IMR-90 (cell line): ENCODE results near the gene MYCBPAP. TPM values are rescaled to one million over a fixed set of nuclear protein-coding genes. Genes with fewer than 3 reads are reported as not detected.

Experiments
- ATAC-seq: fragments of 200-7000 bp; cut with Tn5 transposase; 2 replicates; pipeline ENCODE4 v1.9.1; 2020; ENCODE audit warnings: low read depth, mild to moderate bottlenecking, moderate library complexity
- BruUV-seq: library from RNA; stranded (reverse); fragments of 400-500 nt; replicated peaks from 2 replicates; lab custom pipeline; 2021; lab: Mats Ljungman, UMichigan
- CTCF ChIA-PET: fragments of 300-600 bp; formaldehyde crosslinking; extraction: SDS; loops from one replicate; lab custom pipeline; 2021; ENCODE audit warnings: antibody characterized with exemption; lab: Yijun Ruan, JAX
- POLR2A ChIA-PET: fragments of 300-600 bp; sonication (Branson Sonifier 250); formaldehyde crosslinking; loops from one replicate; lab custom pipeline; 2022; ENCODE audit warnings: antibody characterized with exemption; ENCODE audit not compliant: unreplicated experiment; lab: Charles Lee
- DNase-seq: peaks from one replicate; pipeline ENCODE4 v3.0.0; 2013
- H2AFZ ChIP-seq: replicated peaks from 2 replicates; pipeline ENCODE3; 2013; ENCODE audit warnings: low read length, mild to moderate bottlenecking; ENCODE audit not compliant: poor library complexity
- H2AK5ac ChIP-seq: 2 replicates; pipeline ENCODE4 v1.6.1; 2013; ENCODE audit warnings: low read depth, low read length, inconsistent platforms
- H2AK9ac ChIP-seq: replicated peaks from 2 replicates; pipeline ENCODE3; 2013; ENCODE audit warnings: mild to moderate bottlenecking, low read depth, low read length, moderate library complexity; ENCODE audit not compliant: poor library complexity
- H2BK120ac ChIP-seq: 2 replicates; pipeline ENCODE4 v1.6.1; 2013; ENCODE audit warnings: low read depth, low read length, inconsistent platforms
- H2BK15ac ChIP-seq: 3 replicates; pipeline ENCODE4 v1.6.1; 2013; ENCODE audit warnings: low read depth, low read length, inconsistent platforms
- H2BK20ac ChIP-seq: 2 replicates; pipeline ENCODE4 v1.6.1; 2013; ENCODE audit warnings: low read depth, mild to moderate bottlenecking, inconsistent platforms, low read length, moderate library complexity
- H2BK5ac ChIP-seq: 2 replicates; pipeline ENCODE4 v1.6.1; 2013; ENCODE audit warnings: mild to moderate bottlenecking, low read depth, low read length, inconsistent platforms; ENCODE audit not compliant: poor library complexity, severe bottlenecking
- H3K14ac ChIP-seq: replicated peaks from 2 replicates; pipeline ENCODE4 v1.6.1; 2013; ENCODE audit warnings: low read depth, low read length, inconsistent platforms
- H3K18ac ChIP-seq: 2 replicates; pipeline ENCODE4 v1.6.1; 2013; ENCODE audit warnings: low read depth, low read length, control low read depth
- H3K23ac ChIP-seq: 2 replicates; pipeline ENCODE4 v1.6.1; 2013; ENCODE audit warnings: low read depth, low read length, inconsistent platforms
- H3K27ac ChIP-seq: 2 replicates; pipeline ENCODE4 v1.5.1; 2013; ENCODE audit warnings: mild to moderate bottlenecking, control low read depth, low read length; ENCODE audit not compliant: insufficient read depth
- H3K27me3 ChIP-seq: 2 replicates; pipeline ENCODE4 v1.6.1; 2013; ENCODE audit warnings: low read length; ENCODE audit not compliant: control insufficient read depth, insufficient read depth
- H3K36me3 ChIP-seq: 2 replicates; pipeline ENCODE4 v1.6.1; 2013; ENCODE audit warnings: low read length, mixed read lengths; ENCODE audit not compliant: control insufficient read depth, insufficient read depth
- H3K4ac ChIP-seq: 2 replicates; pipeline ENCODE4 v1.6.1; 2013; ENCODE audit warnings: low read depth, low read length, inconsistent platforms
- H3K4me1 ChIP-seq: 2 replicates; pipeline ENCODE4 v1.6.1; 2013; ENCODE audit warnings: low read length, mixed read lengths; ENCODE audit not compliant: control insufficient read depth, insufficient read depth
- H3K4me2 ChIP-seq: 2 replicates; pipeline ENCODE4 v1.6.1; 2013; ENCODE audit warnings: low read depth, mild to moderate bottlenecking, control low read depth, low read length, moderate library complexity
- H3K4me3 ChIP-seq: 2 replicates; pipeline ENCODE4 v1.5.1; 2013; ENCODE audit warnings: low read depth, mild to moderate bottlenecking, control low read depth, low read length, moderate library complexity; ENCODE audit not compliant: insufficient read depth
- H3K56ac ChIP-seq: 2 replicates; pipeline ENCODE4 v1.6.1; 2013; ENCODE audit warnings: low read length, inconsistent platforms; ENCODE audit not compliant: insufficient read depth; ENCODE audit errors: extremely low read depth
- H3K79me1 ChIP-seq, 2 experiments: 2 replicates each; pipeline ENCODE4 v1.6.1; 2013; ENCODE audit warnings: low read length in 2 of 2, inconsistent platforms in 1 of 2, low read depth in 1 of 2
- H3K9ac ChIP-seq: 2 replicates; pipeline ENCODE4 v1.6.1; 2013; ENCODE audit warnings: low read depth, low read length, control low read depth
- H3K9me1 ChIP-seq: 2 replicates; pipeline ENCODE4 v1.6.1; 2013; ENCODE audit warnings: low read length, inconsistent platforms; ENCODE audit not compliant: insufficient read depth
- H3K9me3 ChIP-seq: 2 replicates; pipeline ENCODE4 v1.6.1; 2013; ENCODE audit warnings: low read length; ENCODE audit not compliant: control insufficient read depth, insufficient read depth
- H4K20me1 ChIP-seq: 2 replicates; pipeline ENCODE4 v1.6.1; 2013; ENCODE audit warnings: low read length, inconsistent platforms; ENCODE audit not compliant: insufficient read depth
- H4K5ac ChIP-seq: 2 replicates; pipeline ENCODE4 v1.6.1; 2013; ENCODE audit warnings: mild to moderate bottlenecking, low read depth, low read length, control low read depth
- H4K8ac ChIP-seq, 2 experiments: 2 replicates each; pipeline ENCODE4 v1.6.1; 2013; ENCODE audit warnings: low read depth in 2 of 2, low read length in 2 of 2, control low read depth in 1 of 2, inconsistent platforms in 1 of 2
- H4K91ac ChIP-seq: 2 replicates; pipeline ENCODE4 v1.6.1; 2013; ENCODE audit warnings: low read depth, low read length, inconsistent platforms; ENCODE audit not compliant: insufficient read depth
- BHLHE40 ChIP-seq: fragments of 150-350 bp; IDR thresholded peaks from 2 replicates; pipeline ENCODE4 v1.6.1; 2016; ENCODE audit warnings: mild to moderate bottlenecking, low read depth, low read length
- CEBPB ChIP-seq: IDR thresholded peaks from 2 replicates; pipeline ENCODE4 v1.6.1; 2012; ENCODE audit warnings: low read depth, low read length, improper control_type of control experiment
- CHD1 ChIP-seq: IDR thresholded peaks from 2 replicates; pipeline ENCODE4 v1.6.1; 2012; ENCODE audit warnings: low read depth, low read length, improper control_type of control experiment
- ELK1 ChIP-seq: fragments of 150-350 bp; IDR thresholded peaks from 2 replicates; pipeline ENCODE4 v1.6.1; 2016; ENCODE audit warnings: low read depth, mild to moderate bottlenecking, low read length, moderate library complexity, borderline replicate concordance
- FOS ChIP-seq: fragments of 150-350 bp; IDR thresholded peaks from 2 replicates; pipeline ENCODE4 v1.6.1; 2016; ENCODE audit warnings: low read depth, low read length
- MAFK ChIP-seq: IDR thresholded peaks from 2 replicates; pipeline ENCODE4 v1.6.1; 2012; ENCODE audit warnings: low read depth, low read length, improper control_type of control experiment
- MAZ ChIP-seq: IDR thresholded peaks from 2 replicates; pipeline ENCODE4 v1.6.1; 2012; ENCODE audit warnings: low read depth, mild to moderate bottlenecking, low read length, improper control_type of control experiment, moderate library complexity, borderline replicate concordance
- MXI1 ChIP-seq: IDR thresholded peaks from 2 replicates; pipeline ENCODE4 v1.6.1; 2012; ENCODE audit warnings: low read depth, mild to moderate bottlenecking, low read length, moderate library complexity, borderline replicate concordance
- NFE2L2 ChIP-seq: fragments of 150-350 bp; IDR thresholded peaks from 2 replicates; pipeline ENCODE4 v1.6.1; 2016; ENCODE audit warnings: low read depth, mild to moderate bottlenecking, low read length
- POLR2A ChIP-seq: IDR thresholded peaks from 2 replicates; pipeline ENCODE4 v1.6.1; 2012; ENCODE audit warnings: mild to moderate bottlenecking, low read depth, low read length
- RAD21 ChIP-seq: IDR thresholded peaks from 2 replicates; pipeline ENCODE4 v1.6.1; 2012; ENCODE audit warnings: low read length, improper control_type of control experiment
- RCOR1 ChIP-seq: IDR thresholded peaks from 2 replicates; pipeline ENCODE4 v1.6.1; 2012; ENCODE audit warnings: mild to moderate bottlenecking, low read length, improper control_type of control experiment; ENCODE audit not compliant: insufficient replicate concordance
- RFX5 ChIP-seq: IDR thresholded peaks from 2 replicates; pipeline ENCODE4 v1.8.0; 2012; ENCODE audit warnings: low read depth, mild to moderate bottlenecking, low read length, moderate library complexity
- SMC3 ChIP-seq: fragments of 150-350 bp; IDR thresholded peaks from 2 replicates; pipeline ENCODE4 v1.6.1; 2016; ENCODE audit warnings: low read depth, mild to moderate bottlenecking, antibody characterized with exemption, low read length, moderate library complexity
- WGBS, 2 experiments: methylation state at CpG; one replicate each; pipeline versions ENCODE4 v1.1.5 to v1.1.7; 2013; ENCODE audit warnings: missing lambda C conversion rate in 2 of 2; ENCODE audit not compliant: insufficient read length in 1 of 2; ENCODE audit errors: extremely low coverage in 2 of 2; 5-methylcytosine and 5-hydroxymethylcytosine counted together
- dilution Hi-C: fragments of 300-500 bp; cut with HindIII; formaldehyde crosslinking; loops from one replicate; pipeline ENCODE4 v1.14.3; 2018; ENCODE audit warnings: low sequenced_read_pairs; ENCODE audit not compliant: unreplicated experiment
- in situ Hi-C: fragments of 300-500 bp; cut with MboI; formaldehyde crosslinking; loops from 3 replicates; pipeline ENCODE4 v1.14.3; 2019; ENCODE audit warnings: low sequenced_read_pairs, inconsistent platforms, mixed read lengths
- intact Hi-C: fragments of 100-400 bp; cut with micrococcal nuclease; formaldehyde crosslinking; loops from 2 replicates; pipeline ENCODE4 v1.10.0; 2022
- polyA plus RNA-seq, 3 experiments: library from polyadenylated mRNA; depleted of rRNA; stranded (reverse); fragments of >200 nt; gene quantifications; 2 replicates each; pipeline ENCODE4 v1.2.3, GENCODE V29; 2012; ENCODE audit warnings: low replicate concordance in 1 of 3
- total RNA-seq: library from RNA; depleted of rRNA; stranded (reverse); fragments of >200 nt; gene quantifications from 2 replicates; pipeline ENCODE4 v1.2.3, GENCODE V29; 2012
- TF ChIP-seq, protein P1 (sequence below): conservative IDR thresholded peaks from 2 replicates; pipeline ENCODE4 v1.5.1; 2012; ENCODE audit warnings: mild to moderate bottlenecking, low read depth, low read length, improper control_type of control experiment
- TF ChIP-seq, protein P2 (sequence below): fragments of 150-350 bp; IDR thresholded peaks from 2 replicates; pipeline ENCODE4 v1.6.1; 2017; ENCODE audit warnings: mild to moderate bottlenecking, antibody characterized with exemption, low read length, low read depth

Gene MYCBPAP
- total and polyA plus RNA-seq, 2 of the 4 experiments (the other 2 are of a cell fraction): 0.17 to 0.18 TPM

DNA sequence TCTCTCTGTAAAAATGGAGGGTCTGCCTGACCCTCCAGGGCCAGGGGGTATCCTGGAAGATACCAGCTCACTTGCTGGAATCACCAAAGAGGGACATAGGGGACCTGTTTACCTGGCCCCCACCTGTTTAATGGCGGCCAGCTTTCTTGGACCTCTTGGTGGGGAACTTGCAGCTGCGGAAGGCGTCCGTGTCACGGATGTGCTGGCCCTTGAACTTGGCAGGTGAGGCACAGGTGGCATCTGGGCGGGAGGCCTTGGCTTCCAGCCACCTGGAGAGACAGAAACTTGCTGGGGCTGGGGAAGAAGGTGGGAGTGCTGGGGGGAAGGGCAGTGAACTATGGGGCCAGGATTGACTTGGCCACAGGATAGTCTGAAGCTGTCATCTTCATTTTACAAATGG is 43.1 kb upstream of the MYCBPAP start:
- no TSS peak for BruUV-seq
- DNase-seq (no peak), ATAC-seq (no peak)
- no peaks in the 10 kb centered on the region; the same call in 1 of the 2 replicates for H4K20me1 ChIP-seq
- H3K4me1 ChIP-seq: peaks cover 2% of the 10 kb centered on the region
- no peak overlapping the region for H2BK15ac ChIP-seq
- H2AFZ ChIP-seq: no peak overlapping the region
- no peak overlapping the region for H2AK5ac ChIP-seq
- H4K8ac ChIP-seq: no peak overlapping the region
- no peak overlapping the region for H3K4ac ChIP-seq
- peaks cover 1% of the 10 kb centered on the region; the same call in 1 of the 2 replicates for H3K36me3 ChIP-seq
- H2BK5ac ChIP-seq: no peak overlapping the region
- H2BK120ac ChIP-seq: no peak overlapping the region
- no peaks in the 10 kb centered on the region for H3K9me3 ChIP-seq
- dilution Hi-C loops (no loop called here), intact Hi-C loops (no loop called here), in situ Hi-C loops (no loop called here)
- H4K91ac ChIP-seq: no peak overlapping the region
- peaks cover 25% of the 10 kb centered on the region for H3K27me3 ChIP-seq
- no peak overlapping the region for H3K56ac ChIP-seq
- no peak overlapping the region for H3K4me2 ChIP-seq
- H3K79me1 ChIP-seq: no peaks in the 10 kb centered on the region
- TF ChIP-seq MAFK (no peak), MAZ (no peak), ELK1 (no peak), CEBPB (no peak), RCOR1 (no peak), RFX5 (no peak), SMC3 (no peak), POLR2A (no peak), MXI1 (no peak), CHD1 (no peak), BHLHE40 (no peak), NFE2L2 (no peak), FOS (no peak), RAD21 (no peak)
- TF ChIP-seq, protein P1, sequence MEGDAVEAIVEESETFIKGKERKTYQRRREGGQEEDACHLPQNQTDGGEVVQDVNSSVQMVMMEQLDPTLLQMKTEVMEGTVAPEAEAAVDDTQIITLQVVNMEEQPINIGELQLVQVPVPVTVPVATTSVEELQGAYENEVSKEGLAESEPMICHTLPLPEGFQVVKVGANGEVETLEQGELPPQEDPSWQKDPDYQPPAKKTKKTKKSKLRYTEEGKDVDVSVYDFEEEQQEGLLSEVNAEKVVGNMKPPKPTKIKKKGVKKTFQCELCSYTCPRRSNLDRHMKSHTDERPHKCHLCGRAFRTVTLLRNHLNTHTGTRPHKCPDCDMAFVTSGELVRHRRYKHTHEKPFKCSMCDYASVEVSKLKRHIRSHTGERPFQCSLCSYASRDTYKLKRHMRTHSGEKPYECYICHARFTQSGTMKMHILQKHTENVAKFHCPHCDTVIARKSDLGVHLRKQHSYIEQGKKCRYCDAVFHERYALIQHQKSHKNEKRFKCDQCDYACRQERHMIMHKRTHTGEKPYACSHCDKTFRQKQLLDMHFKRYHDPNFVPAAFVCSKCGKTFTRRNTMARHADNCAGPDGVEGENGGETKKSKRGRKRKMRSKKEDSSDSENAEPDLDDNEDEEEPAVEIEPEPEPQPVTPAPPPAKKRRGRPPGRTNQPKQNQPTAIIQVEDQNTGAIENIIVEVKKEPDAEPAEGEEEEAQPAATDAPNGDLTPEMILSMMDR: no peak
- TF ChIP-seq, protein P2, sequence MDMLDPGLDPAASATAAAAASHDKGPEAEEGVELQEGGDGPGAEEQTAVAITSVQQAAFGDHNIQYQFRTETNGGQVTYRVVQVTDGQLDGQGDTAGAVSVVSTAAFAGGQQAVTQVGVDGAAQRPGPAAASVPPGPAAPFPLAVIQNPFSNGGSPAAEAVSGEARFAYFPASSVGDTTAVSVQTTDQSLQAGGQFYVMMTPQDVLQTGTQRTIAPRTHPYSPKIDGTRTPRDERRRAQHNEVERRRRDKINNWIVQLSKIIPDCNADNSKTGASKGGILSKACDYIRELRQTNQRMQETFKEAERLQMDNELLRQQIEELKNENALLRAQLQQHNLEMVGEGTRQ: no peak
- H3K9ac ChIP-seq: no peak overlapping the region
- no peak overlapping the region for H2AK9ac ChIP-seq
- no peak overlapping the region for H4K5ac ChIP-seq
- H3K27ac ChIP-seq: no peak overlapping the region
- no peak overlapping the region for H3K14ac ChIP-seq
- H3K18ac ChIP-seq: no peak overlapping the region
- WGBS, 2 experiments: no CpG with 5 or more reads among the region's 6 CpGs
- ChIA-PET CTCF (no interaction called here), POLR2A (no interaction called here)
- no peak overlapping the region for H3K23ac ChIP-seq
- H2BK20ac ChIP-seq: no peak overlapping the region
- no peak overlapping the region for H3K4me3 ChIP-seq
- 0 out of 2 replicates have a peak, but pooled peaks cover 3% of the 10 kb centered on the region for H3K9me1 ChIP-seq
